ENCODE measurements around the gene RAX2. TPM values are rescaled to one million over a fixed set of nuclear protein-coding genes. Genes with fewer than 3 reads are reported as not detected.

The RAX2 gene
- total and polyA plus RNA-seq, 2 of the 8 experiments (the other 6 are each of a cell fraction or from before 2014, with no cell fraction given) = 0.08 TPM; not detected in 1

GRCh38 chr19:3746371-3747056 is 25.5 kb downstream of the RAX2 start:
- H3K9ac ChIP-seq (replicated peaks in 1 of 4; ENCODE audit: extremely low read depth in 1 of 4, low read depth in 3 of 4, low read length in 3 of 4) = no peak overlapping the region
- no peak overlapping the region for H4K8ac ChIP-seq (ENCODE audit: extremely low read depth, insufficient read depth, low read length)
- no peak for FAIRE-seq
- H3K18ac ChIP-seq (ENCODE audit: extremely low read depth, low read length) = no peak overlapping the region
- H2AK5ac ChIP-seq (ENCODE audit: low read depth, low read length) = no peak overlapping the region
- H3K79me1 ChIP-seq (ENCODE audit: low read depth, low read length) = no peaks in the 10 kb centered on the region
- no peak overlapping the region for H2AFZ ChIP-seq (ENCODE audit: low read length)
- no peak overlapping the region for H3K56ac ChIP-seq (replicated peaks; ENCODE audit: insufficient read length, low read depth, low read length)
- no peak overlapping the region for H3K27ac ChIP-seq (ENCODE audit: low read depth, low read length)
- H3K4ac ChIP-seq (replicated peaks; ENCODE audit: insufficient read length, low read depth, low read length) = no peak overlapping the region
- no peaks in the 10 kb centered on the region for H3K27me3 ChIP-seq (replicated peaks in 1 of 4; ENCODE audit: control insufficient read depth in 3 of 4, extremely low read depth in 1 of 4, insufficient read depth in 3 of 4, low read length in 3 of 4)
- H2BK12ac ChIP-seq (ENCODE audit: low read depth, low read length) = no peak overlapping the region
- H3K4me2 ChIP-seq (ENCODE audit: insufficient read depth in 1 of 2, low read depth in 2 of 2, low read length in 2 of 2) = no peak overlapping the region
- H3K79me2 ChIP-seq (ENCODE audit: control insufficient read depth in 1 of 2, insufficient read depth in 2 of 2, low read length in 2 of 2) = no peaks in the 10 kb centered on the region
- ChIA-PET CTCF (ENCODE audit: partially characterized antibody) (interaction anchor here (0.9 to 1.3 kb wide), 2 partner anchors 14 to 42 kb away, joined by 3 to 6 read pairs; no protein-coding TSS in a partner anchor), POLR2A (ENCODE audit: partially characterized antibody) (interaction anchor here (0.6 to 1.8 kb wide), 7 partner anchors 10 to 237 kb away, joined by 3 to 10 read pairs (median 3); partner anchors contain the start of genes APBA3 and MRPL54)
- no peak overlapping the region for H4K91ac ChIP-seq (replicated peaks; ENCODE audit: insufficient read length, low read length)
- no peak overlapping the region for H2BK5ac ChIP-seq (ENCODE audit: low read depth, low read length)
- H3K23me2 ChIP-seq (ENCODE audit: low read depth, low read length) = no peaks in the 10 kb centered on the region
- no peak overlapping the region for H3K4me3 ChIP-seq (ENCODE audit: extremely low read depth in 1 of 4, insufficient read depth in 2 of 4, low read depth in 3 of 4, low read length in 4 of 4)
- no peak overlapping the region for H2BK15ac ChIP-seq (ENCODE audit: low read length)
- no peak overlapping the region for H3K23ac ChIP-seq (ENCODE audit: insufficient read length)
- H2BK120ac ChIP-seq (replicated peaks; ENCODE audit: low read depth, low read length) = no peak overlapping the region
- H3K4me1 ChIP-seq (replicated peaks in 1 of 4; ENCODE audit: control insufficient read depth in 3 of 4, insufficient read depth in 4 of 4, low read length in 3 of 4) = no peaks in the 10 kb centered on the region
- no peak overlapping the region for H3K14ac ChIP-seq (ENCODE audit: insufficient read length)
- H3K36me3 ChIP-seq (ENCODE audit: control insufficient read depth in 2 of 4, insufficient read depth in 4 of 4, low read length in 3 of 4) = peaks cover 0 to 20% (median 10%) of the 10 kb centered on the region in 4 experiments; a peak in 4 of 8 replicates
- H4K20me1 ChIP-seq (replicated peaks in 1 of 2; ENCODE audit: control insufficient read depth in 1 of 2, insufficient read depth in 2 of 2, low read length in 2 of 2) = peaks cover 0 to 5% of the 10 kb centered on the region in 2 experiments
- no peak overlapping the region for H2BK20ac ChIP-seq (ENCODE audit: low read length)
- no peak overlapping the region for H4K5ac ChIP-seq (ENCODE audit: insufficient read length, low read depth, low read length)
- no peaks in the 10 kb centered on the region for H3K9me3 ChIP-seq (ENCODE audit: insufficient read depth in 2 of 2, low read depth in 1 of 2, low read length in 1 of 2)
- DNase-seq (ENCODE audit: low read depth in 1 of 2, low spot score in 2 of 2) = no peak
- 88% methylated on average over 31 of the region's 31 CpGs; no CpG with 5 or more reads in 1 of the 2 experiments for WGBS, 2 experiments (ENCODE audit: extremely low coverage in 1 of 2, insufficient coverage in 1 of 2, insufficient read length in 1 of 2, insufficient replicate concordance in 2 of 2, low coverage in 1 of 2, low lambda C conversion rate in 2 of 2, missing lambda C conversion rate in 1 of 2)
- no peak for TF ChIP-seq HDAC6 (IDR thresholded peaks at IDR 0.05; ENCODE audit: low read depth, low read length)
- no peak for TF ChIP-seq RXRA (IDR thresholded peaks at IDR 0.05; ENCODE audit: insufficient read depth, low read depth, low read length)
- TF ChIP-seq TCF12 (IDR thresholded peaks at IDR 0.05; ENCODE audit: low read depth, low read length) = no peak
- no peak for TF ChIP-seq CBX8 (IDR thresholded peaks at IDR 0.05; ENCODE audit: borderline replicate concordance, low read depth, low read length)
- TF ChIP-seq SRF (IDR thresholded peaks at IDR 0.05; ENCODE audit: low read depth, low read length) = no peak
- no peak for TF ChIP-seq NANOG (IDR thresholded peaks at IDR 0.05; ENCODE audit: insufficient read depth, low read depth, low read length, poor library complexity, severe bottlenecking)
- no peak for TF ChIP-seq RAD21 (IDR thresholded peaks at IDR 0.05 in 1 of 2, conservative IDR thresholded peaks at IDR 0.05 in 1 of 2; ENCODE audit: low read depth in 2 of 2, low read length in 2 of 2)
- TF ChIP-seq SP1 (IDR thresholded peaks at IDR 0.05; ENCODE audit: low read depth, low read length) = no peak
